ENCODE data around the gene CA9.

DNA sequence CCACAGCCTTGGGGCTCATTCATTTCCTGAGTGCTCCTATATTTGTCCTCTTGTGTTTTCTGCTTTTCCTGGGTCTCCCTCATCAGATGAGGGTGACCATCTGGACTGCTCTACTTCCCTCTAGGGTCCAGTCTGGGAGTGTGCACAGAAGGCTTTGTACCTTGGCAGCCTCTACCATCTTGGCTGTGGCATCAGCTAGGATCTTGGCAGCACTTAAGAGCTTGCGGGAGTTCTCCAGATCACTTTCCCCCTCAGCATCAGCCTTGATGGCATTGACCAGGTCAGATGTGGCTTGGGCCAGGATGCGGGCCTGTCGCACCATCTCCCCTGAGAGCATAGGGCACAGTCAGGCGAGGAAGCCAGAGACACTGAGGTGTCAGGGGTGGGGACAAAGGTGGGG is 42.5 kb downstream of the CA9 start:
- TF ChIP-seq SP1 (IDR thresholded peaks at IDR 0.05) (no peak), BHLHE40 (IDR thresholded peaks at IDR 0.05; ENCODE audit: borderline replicate concordance) (no peak), L3MBTL2 (conservative IDR thresholded peaks at IDR 0.05) (no peak), TARDBP (IDR thresholded peaks at IDR 0.05) (no peak)
- TF ChIP-seq, protein P1, sequence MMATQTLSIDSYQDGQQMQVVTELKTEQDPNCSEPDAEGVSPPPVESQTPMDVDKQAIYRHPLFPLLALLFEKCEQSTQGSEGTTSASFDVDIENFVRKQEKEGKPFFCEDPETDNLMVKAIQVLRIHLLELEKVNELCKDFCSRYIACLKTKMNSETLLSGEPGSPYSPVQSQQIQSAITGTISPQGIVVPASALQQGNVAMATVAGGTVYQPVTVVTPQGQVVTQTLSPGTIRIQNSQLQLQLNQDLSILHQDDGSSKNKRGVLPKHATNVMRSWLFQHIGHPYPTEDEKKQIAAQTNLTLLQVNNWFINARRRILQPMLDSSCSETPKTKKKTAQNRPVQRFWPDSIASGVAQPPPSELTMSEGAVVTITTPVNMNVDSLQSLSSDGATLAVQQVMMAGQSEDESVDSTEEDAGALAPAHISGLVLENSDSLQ (IDR thresholded peaks at IDR 0.05), result no peak
